ENCODE measurements around the gene CRYL1. TPM values are rescaled to one million over a fixed set of nuclear protein-coding genes. Genes with fewer than 3 reads are reported as not detected.

Gene CRYL1
- total and polyA plus RNA-seq, 2 of the 13 experiments (the other 11 are each of a cell fraction or from before 2014, with no cell fraction given) = 57.2 to 115 TPM

GRCh38 chr13:20388184-20388583 lies 137.5 kb downstream of the CRYL1 start:
- no peak overlapping the region for H2AFZ ChIP-seq (ENCODE audit: low read length)

More at GRCh38 chr13:20388184-20388583, 137.5 kb downstream of the CRYL1 start:
- no peaks in the 10 kb centered on the region for H3K27me3 ChIP-seq (ENCODE audit: control insufficient read depth in 1 of 2, insufficient read depth in 2 of 2, low read length in 2 of 2)
- TF ChIP-seq MXD1 (CRISPR knock-in tag; IDR thresholded peaks at IDR 0.05) (no peak), ELK4 (CRISPR knock-in tag; IDR thresholded peaks at IDR 0.05; ENCODE audit: borderline replicate concordance) (no peak), RXRB (CRISPR knock-in tag; IDR thresholded peaks at IDR 0.05; ENCODE audit: borderline replicate concordance) (no peak), TBX3 (IDR thresholded peaks at IDR 0.05; ENCODE audit: borderline replicate concordance) (no peak), GABPB1 (CRISPR knock-in tag; IDR thresholded peaks at IDR 0.05) (no peak), ZNF615 (CRISPR knock-in tag; IDR thresholded peaks at IDR 0.05; ENCODE audit: borderline replicate concordance) (no peak), ARNTL (CRISPR knock-in tag; IDR thresholded peaks at IDR 0.05) (no peak), PLRG1 (conservative IDR thresholded peaks at IDR 0.05) (no peak), NR1H2 (CRISPR knock-in tag; IDR thresholded peaks at IDR 0.05; ENCODE audit: borderline replicate concordance, low read depth) (no peak), ZNF775 (CRISPR knock-in tag; IDR thresholded peaks at IDR 0.05; ENCODE audit: borderline replicate concordance) (no peak), IRF9 (CRISPR knock-in tag; IDR thresholded peaks at IDR 0.05; ENCODE audit: borderline replicate concordance) (no peak), TCF7 (IDR thresholded peaks at IDR 0.05; ENCODE audit: low read depth) (no peak), CREB3 (CRISPR knock-in tag; IDR thresholded peaks at IDR 0.05) (no peak), HMG20B (CRISPR knock-in tag; conservative IDR thresholded peaks at IDR 0.05) (no peak), SRSF9 (IDR thresholded peaks at IDR 0.05; ENCODE audit: borderline replicate concordance, insufficient read depth, low read depth, low read length, poor library complexity, severe bottlenecking) (no peak)
- ATAC-seq (no peak), DNase-seq (ENCODE audit: low spot score) (no peak), FAIRE-seq (no peak)
- no peaks in the 10 kb centered on the region for H3K4me1 ChIP-seq (ENCODE audit: insufficient read depth, low read length)
- no peaks in the 10 kb centered on the region for H4K20me1 ChIP-seq (ENCODE audit: insufficient read depth, low read length)
- H3K4me2 ChIP-seq (ENCODE audit: low read depth, low read length) = no peak overlapping the region
- BruUV-seq (replicated peaks) = no TSS peak
- H3K36me3 ChIP-seq (replicated peaks in 1 of 2; ENCODE audit: control insufficient read depth in 1 of 2, insufficient read depth in 2 of 2, low read length in 2 of 2) = no peaks in the 10 kb centered on the region
- H3K79me2 ChIP-seq (ENCODE audit: insufficient read depth, low read length) = no peaks in the 10 kb centered on the region
- CTCF ChIA-PET (ENCODE audit: low intra/inter-chr PET ratio, low total read pairs) = no interaction called here
- in situ Hi-C loops (cut with HindIII; ENCODE audit: extremely low pct_ligation_motif_present, low pct_unique_long_range_greater_than_20kb) = no loop called here
- intact Hi-C loops (cut with micrococcal nuclease; ENCODE audit: unreplicated experiment) = no loop called here
- POLR2A ChIA-PET = no interaction called here
- WGBS (ENCODE audit: low lambda C conversion rate) = 47% methylated on average over 2 of the region's 2 CpGs
- no peak overlapping the region for H3K9ac ChIP-seq (ENCODE audit: insufficient read depth, low read depth, low read length)
- H3K4me3 ChIP-seq (replicated peaks in 1 of 3; ENCODE audit: insufficient read depth in 1 of 3, low read depth in 2 of 3, low read length in 3 of 3) = no peak overlapping the region
- H3K9me3 ChIP-seq (ENCODE audit: low read length) = no peaks in the 10 kb centered on the region
- no peak overlapping the region for H3K27ac ChIP-seq (ENCODE audit: extremely low read length, insufficient read depth, low read length)

Data from HepG2 (cell line).